ENCODE data around the gene CD4.
A peak's percentile ranks its signal among the peaks of the same experiment; 100 is the strongest.

GRCh38 chr12:6827982-6828780 is 38.9 kb downstream of the CD4 start, which contains the start of gene P3H3:
- TF ChIP-seq POLR2A (IDR thresholded peaks at IDR 0.05) (no peak), CTCF (IDR thresholded peaks at IDR 0.05) (peak in 2 of 4 experiments; percentile 7 to 20), POLR2AphosphoS5 (IDR thresholded peaks at IDR 0.05) (no peak)
